DMS53 treated with DMSO at 0.1 percent for 48 hours (cell line): ENCODE results near the gene PLRG1.

Experiments
- DNase-seq: peaks from one replicate; lab custom pipeline; 2025; ENCODE audit not compliant: unreplicated experiment; lab: John Stamatoyannopoulos, UW

PLRG1 gene

DNA sequence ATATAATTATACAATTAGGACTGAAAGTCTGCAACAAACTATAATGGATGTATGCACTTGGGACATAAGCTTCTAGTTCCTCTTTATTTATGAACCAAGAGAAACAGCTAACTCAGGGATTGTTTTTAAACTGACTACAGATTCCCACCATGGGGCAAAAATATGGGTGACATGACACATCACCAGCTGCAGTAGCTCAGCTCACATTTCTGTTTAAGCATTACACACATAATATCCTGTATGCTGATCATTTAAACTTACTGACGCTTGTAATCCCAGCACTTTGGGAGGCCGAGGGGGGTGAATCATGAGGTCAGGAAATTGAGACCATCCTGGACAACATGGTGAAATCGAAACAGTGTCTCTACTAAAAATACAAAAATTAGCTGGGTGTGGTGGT lies 24.1 kb upstream of the PLRG1 start:
- DNase-seq = no peak

DNA sequence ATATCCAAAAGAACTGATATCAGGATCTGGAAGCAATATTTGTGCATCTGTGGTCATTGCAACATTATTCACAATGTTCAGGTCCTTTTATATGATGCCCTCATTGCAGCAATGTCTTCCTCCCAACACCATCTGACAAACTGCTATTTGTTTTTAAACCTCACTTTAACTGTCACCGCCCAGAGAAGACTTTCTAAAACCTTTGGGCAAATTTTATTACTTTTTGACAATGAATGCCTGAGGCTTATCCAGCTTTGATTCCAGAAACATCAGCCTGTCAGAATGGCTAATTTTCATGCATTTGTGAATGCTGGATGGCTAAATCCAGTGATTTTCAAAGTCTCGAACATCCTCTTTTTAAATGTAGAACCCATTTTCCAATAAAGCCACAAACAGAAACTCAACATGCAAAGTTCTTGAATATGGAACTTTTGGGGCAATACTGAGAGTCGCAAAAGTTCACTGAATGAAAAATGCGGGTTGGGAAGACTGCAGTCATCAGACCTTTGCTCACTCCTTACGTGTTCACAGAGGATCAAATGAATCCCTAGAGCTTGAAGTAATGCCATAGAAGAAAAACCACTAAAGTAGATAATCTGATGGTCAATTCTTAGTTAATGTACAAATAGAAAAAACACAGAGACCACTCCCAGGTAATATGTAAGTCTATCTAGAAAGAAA lies 23.1 kb upstream of the PLRG1 start:
- DNase-seq = no peak

DNA sequence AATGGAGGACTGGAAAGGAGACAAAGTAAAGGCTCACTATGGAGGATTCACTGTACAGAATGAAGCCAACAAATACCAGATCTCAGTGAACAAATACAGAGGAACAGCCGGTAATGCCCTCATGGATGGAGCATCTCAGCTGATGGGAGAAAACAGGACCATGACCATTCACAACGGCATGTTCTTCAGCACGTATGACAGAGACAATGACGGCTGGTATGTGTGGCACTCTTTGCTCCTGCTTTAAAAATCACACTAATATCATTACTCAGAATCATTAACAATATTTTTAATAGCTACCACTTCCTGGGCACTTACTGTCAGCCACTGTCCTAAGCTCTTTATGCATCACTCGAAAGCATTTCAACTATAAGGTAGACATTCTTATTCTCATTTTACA lies 19.4 kb upstream of the PLRG1 start:
- no peak for DNase-seq

DNA sequence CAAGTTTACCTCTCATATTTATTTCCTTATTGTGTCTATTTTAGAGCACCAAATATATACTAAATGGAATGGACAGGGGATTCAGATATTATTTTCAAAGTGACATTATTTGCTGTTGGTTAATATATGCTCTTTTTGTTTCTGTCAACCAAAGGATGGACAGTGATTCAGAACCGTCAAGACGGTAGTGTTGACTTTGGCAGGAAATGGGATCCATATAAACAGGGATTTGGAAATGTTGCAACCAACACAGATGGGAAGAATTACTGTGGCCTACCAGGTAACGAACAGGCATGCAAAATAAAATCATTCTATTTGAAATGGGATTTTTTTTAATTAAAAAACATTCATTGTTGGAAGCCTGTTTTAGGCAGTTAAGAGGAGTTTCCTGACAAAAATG lies 18.8 kb upstream of the PLRG1 start:
- no peak for DNase-seq

DNA sequence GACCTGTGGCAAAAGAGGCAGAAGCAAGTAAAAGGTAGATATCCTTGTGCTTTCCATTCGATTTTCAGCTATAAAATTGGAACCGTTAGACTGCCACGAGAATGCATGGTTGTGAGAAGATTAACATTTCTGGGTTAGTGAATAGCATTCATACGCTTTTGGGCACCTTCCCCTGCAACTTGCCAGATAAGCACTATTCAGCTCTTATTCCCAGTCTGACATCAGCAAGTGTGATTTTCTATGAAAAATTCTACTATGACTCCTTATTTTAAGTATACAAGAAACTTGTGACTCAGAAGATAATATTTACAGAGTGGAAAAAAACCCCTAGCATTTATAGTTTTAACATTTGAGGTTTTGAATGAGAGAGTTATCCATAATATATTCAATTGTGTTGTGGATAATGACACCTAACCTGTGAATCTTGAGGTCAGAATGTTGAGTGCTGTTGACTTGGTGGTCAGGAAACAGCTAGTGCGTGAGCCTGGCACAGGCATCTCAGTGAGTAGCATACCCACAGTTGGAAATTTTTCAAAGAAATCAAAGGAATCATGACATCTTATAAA lies 16.5 kb upstream of the PLRG1 start:
- no peak for DNase-seq

DNA sequence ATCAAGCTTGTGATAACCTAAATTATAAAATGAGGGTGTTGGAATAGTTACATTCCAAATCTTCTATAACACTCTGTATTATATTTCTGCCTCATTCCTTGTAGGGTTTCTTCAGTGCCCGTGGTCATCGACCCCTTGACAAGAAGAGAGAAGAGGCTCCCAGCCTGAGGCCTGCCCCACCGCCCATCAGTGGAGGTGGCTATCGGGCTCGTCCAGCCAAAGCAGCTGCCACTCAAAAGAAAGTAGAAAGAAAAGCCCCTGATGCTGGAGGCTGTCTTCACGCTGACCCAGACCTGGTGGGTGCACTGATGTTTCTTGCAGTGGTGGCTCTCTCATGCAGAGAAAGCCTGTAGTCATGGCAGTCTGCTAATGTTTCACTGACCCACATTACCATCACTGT lies 15.5 kb upstream of the PLRG1 start:
- no peak for DNase-seq

DNA sequence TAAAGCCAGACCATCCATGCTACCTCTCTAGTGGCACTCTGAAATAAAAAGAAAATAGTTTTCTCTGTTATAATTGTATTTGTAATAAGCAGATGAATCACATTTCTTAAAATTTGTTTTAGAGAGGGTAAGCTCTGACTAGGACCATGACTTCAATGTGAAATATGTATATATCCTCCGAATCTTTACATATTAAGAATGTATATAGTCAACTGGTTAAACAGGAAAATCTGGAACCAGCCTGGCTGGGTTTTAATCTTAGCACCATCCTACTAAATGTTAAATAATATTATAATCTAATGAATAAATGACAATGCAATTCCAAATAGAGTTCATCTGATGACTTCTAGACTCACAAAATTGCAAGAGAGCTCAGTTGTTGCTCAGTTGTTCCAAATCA lies 14.1 kb upstream of the PLRG1 start:
- no peak for DNase-seq

DNA sequence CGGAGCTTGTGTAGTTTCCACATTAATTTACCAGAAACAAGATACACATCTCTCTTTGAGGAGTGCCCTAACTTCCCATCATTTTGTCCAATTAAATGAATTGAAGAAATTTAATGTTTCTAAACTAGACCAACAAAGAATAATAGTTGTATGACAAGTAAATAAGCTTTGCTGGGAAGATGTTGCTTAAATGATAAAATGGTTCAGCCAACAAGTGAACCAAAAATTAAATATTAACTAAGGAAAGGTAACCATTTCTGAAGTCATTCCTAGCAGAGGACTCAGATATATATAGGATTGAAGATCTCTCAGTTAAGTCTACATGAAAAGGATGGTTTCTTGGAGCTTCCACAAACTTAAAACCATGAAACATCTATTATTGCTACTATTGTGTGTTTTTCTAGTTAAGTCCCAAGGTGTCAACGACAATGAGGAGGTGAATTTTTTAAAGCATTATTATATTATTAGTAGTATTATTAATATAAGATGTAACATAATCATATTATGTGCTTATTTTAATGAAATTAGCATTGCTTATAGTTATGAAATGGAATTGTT lies 12.6 kb upstream of the PLRG1 start, which contains the start of gene FGB:
Gene FGB, plus strand, starts transcription at position 315 of the 558 bp plus-strand sequence. Its CDS starts 8 bp downstream, at position 323.
- peak; percentile 4 for DNase-seq

DNA sequence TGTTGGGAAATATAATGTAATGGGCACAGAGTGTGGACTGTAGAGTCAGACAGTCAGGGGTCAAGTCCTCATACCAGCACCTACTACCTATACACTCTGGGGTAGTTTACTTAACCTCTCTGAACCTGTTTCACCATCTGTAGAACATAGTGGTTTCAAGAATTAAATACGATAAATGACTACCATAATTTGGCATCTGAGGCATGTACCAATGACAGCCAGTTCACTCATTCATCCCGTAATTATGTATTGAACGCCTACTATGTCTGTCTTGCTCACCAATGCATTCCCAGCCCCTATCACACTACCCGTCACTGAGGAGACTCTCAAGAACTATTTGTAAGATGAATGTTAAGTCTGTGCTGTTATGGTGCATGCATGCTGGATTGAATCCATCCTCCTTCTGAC lies 10.6 kb upstream of the PLRG1 start:
- no peak for DNase-seq

DNA sequence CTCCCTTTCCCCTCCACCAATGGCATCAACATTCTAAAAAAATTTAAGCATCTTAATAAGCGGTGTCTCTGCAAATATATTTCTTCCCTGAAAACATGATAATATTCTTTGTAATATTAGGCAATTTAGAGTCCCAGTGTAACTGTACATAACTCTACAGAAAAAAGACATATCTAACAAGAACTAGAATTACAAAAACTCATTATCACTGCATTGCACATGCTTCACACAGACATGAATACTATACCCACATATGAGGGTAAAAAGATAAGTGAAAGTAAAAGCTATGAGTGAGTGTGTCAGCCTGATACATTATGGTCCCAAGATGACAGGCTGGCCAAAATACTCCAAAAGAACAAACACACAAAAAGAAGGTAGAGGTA lies 10.2 kb upstream of the PLRG1 start:
- no peak for DNase-seq

DNA sequence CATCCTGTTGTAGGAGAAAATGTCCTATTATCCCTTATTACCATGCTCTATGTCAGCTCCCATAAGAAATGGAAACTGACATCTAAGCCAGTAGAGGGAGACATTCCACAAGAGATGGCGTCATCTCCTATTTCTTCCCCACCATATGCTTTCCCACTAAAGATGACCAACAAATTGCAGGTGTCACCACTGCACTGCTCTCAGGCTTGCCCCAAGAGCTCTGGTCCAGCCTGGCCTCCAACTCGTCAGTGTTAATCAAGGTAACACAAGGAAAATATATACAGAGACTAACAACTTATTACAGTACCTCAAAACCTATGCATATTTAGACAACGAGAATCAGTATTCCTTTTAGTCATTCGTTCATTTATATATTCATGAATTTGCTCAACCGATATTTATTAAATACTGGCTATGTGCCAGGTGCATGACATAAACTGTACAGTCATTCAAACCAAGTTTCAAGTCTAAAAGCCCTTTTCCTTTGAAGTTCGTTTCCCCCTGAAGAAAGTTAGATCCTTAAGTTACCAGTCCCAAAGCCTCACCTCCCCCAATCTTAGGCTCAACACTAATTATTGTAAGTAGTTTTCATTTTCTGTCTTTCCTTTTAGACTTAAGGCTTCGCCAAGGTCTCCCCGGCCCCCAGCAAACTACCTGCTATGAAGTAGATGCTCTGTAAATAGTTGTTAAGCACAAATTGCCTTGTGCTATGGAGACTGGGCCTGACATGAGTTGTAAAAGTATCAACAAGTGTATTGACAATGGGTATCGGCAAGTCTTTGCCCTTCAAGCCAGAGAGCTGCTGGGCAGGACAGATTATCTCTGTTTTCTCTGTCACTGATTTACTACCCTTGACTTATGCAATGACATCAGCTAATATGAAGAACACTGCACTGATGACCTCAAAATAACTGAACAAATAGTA lies 9.6 kb upstream of the PLRG1 start:
- peak; percentile 69 for DNase-seq

DNA sequence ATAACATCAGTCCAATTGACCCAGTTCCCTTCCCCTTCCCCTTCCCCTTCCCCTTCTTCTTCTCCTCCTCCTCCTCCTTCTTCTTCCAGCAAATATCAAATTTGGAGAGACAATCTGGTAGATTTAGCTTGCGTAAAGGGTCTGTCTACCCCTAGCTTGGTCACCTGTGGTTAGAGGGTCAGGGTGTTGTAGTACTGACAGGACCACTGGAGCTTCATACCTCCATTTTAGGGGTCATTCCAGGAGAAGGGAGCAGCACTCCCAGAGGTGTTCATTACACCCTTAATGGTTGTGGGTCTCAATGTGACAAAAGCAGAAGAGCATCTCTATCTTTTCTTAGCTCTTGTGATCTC lies 8.9 kb upstream of the PLRG1 start:
- no peak for DNase-seq

DNA sequence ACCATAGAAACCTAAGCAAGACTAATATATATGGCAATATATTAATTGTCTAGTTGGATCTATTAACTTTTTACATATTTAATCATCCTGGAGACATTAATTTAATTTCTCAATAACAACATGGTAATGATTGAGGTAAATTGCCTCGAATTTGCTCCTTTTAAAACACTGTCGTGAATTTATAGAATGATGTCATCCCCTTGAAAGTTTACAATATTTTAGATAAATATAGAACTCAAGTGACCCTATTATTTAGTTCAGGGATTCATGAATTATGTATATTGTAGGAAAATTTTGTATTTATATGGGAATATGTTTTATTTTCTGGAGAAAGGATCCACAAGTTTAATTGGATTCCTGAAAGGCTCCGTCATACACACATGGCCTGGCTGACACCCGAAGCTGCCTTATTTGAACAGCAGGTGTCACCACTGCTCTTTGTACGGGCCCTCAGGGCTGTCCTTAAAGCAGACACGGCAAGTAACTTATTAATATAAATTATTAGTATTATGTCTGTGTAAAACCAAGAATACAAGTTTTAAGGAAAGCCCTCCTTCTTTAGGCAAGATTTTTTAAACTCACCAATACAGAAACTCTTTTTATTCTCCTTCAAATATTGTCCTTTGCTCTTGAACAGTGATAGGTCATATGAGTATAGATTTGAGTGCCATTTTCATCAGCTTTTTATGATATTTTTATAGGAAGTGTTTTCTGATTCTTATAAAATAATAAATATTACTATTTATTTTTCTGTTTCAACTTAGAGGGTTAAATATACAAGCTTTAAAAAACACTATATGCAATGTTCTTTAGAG lies 1.9 kb upstream of the PLRG1 start:
- peak; percentile 47 for DNase-seq

DNA sequence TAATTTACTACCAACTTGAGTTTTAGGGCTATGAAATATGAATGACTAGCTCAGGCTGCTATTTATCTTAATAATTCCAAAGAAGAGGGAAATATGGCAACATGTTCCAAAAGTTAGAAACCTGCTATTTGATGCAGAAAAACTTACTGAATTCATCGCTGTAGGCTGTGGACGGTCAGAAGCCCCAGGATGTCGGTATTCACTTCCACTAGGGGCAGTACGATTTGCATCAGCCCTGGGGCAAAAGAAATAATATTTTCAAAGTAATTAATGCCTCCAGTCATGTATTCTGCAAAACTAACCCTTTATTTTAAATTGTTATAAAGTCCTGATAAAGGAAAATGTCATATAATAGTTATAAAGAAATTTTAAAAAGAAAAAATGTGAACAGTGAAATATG lies 4.5 kb downstream of the PLRG1 start:
- no peak for DNase-seq

DNA sequence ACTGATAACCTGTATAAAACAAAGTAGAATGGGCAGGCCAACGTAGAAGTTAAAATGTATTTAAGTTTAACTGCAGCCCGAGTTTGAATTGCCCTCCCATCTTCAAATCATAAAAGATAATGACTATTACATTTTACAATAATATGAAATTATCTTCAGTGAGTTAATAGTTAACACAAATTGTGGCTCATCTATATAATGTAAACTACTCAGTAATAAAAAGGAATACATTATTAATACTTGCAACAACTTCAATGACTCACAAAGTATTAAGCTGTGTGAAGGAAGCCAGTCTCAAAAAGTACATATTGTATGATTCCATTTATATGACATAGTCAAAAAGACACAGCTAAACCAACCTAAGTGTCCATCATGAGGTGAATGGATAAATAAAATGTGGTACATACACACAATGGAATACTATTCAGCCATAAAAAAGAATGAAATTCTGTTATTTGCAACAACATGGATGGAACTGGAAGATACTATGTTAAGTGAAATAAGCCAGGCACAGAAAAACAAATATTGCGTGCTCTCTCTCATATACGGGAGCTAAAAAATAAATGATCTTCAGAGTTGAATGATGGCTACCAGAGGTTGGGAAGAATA lies 7.8 kb downstream of the PLRG1 start:
- no peak for DNase-seq

DNA sequence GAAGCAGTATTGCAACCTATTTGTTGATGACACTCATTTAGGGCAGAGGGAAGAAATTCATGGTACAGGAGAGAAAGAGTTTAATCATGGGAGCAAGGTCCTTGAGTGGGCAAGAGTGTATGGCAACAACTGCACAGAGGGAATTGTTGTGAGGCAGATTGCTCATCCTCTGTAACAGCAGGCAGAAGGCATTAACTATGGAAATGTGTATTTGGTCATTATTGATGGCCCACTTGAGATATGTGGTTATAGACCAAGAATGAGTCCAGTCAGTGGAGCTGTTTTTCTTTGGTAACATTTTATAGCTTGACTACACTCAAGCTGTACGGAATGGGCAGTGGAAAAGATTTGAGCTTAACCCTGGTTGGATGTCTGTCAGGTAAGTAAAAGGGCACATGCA lies 15.9 kb downstream of the PLRG1 start:
- no peak for DNase-seq

DNA sequence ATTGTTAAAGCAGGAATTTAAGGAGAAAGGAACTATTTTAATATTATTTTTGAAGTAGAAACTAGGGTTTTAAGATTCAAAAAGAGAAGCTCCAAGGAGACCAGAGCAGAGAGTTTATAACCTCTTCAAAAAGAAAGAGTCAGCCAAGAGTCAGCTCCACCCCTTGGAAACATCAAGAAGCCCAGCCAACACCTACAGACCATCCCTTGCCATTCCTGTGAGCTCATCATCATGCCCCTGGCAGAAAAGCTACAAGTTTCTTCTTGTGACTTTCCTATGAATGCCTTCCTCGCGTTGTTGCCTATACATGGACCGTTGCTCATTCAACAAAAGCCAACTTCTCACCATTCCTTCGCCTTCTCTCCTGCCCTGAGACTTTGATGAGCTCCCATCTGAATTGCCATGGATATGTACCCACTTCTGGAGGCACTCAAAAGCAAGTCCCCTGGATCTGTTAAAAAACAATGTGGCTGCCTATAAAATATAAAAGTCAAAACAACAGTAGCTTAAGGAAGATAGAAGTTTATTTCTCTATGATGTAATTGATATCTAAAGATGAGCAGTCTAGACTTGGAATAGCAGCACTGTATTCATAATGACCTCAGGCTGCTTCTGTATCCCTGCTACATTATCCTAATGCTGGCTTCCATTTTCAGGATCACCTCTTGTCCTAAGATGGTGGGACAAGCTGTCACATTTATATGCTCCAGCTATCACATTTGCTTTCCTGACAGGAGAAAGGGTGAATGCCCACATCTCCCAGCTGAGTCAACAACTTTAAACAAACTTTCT lies 20.3 kb downstream of the PLRG1 start:
- DNase-seq = no peak

DNA sequence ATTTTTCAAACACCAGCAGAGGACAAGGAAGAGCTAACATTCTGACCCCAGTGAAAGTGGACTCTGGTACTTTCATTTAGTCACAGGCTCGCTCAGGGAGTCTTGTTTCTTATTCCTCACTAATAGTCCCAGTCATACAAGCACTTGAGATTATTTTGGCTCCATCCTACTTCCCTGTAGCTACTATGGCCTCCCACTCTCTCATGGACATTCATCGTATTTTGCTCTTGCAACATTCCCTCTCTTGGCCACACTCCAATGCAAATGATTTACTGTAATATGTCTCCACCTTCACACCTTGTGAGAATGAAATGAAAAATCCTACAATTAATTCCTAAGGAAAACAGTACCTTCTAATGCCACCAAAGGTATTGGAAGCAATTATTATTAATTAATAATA lies 21.3 kb downstream of the PLRG1 start:
- no peak for DNase-seq

DNA sequence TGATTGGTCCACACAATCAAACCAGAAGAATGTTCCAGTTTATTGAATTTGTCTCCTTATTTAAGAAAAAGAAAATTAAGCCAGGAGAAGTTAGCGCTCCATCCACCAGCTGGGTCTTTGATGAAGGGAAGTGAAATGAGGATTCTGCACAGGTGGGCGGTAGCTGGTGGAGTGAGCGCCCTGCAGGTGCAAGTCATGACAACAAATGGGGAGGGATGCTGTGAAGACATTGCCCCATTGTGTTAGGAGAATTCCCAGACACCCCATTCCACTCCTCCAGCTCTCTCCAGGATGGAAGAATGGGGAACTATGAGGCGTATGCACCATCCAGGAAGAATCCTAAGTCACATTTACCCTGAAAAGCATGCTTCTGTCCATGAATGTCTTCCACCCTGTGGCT lies 22.9 kb downstream of the PLRG1 start:
- DNase-seq = no peak

DNA sequence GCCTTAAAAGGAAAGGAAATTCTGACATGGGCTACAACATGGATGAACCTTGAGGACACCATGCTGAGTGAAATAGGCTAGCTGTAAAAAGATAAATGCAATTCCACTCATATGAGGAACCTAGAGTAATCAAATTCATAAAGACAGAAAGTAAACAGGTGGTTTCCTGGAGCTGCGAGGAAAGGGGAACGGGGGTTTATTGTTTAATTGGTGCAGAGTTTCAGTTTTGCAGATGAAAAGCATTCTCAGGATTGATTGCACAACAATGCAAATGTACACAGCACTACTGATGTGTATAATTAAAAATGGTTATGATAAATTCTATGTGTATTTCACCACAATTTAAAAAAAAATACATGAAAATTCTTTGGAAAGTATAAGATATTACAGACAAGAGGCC lies 24.0 kb downstream of the PLRG1 start:
- DNase-seq = no peak
